Measurements from ENCODE around the gene LARP4B. TPM values are rescaled to one million over a fixed set of nuclear protein-coding genes. Genes with fewer than 3 reads are reported as not detected.

The LARP4B gene
- polyA plus RNA-seq, 1 donor from 2014 or later: 14.2 TPM

DNA sequence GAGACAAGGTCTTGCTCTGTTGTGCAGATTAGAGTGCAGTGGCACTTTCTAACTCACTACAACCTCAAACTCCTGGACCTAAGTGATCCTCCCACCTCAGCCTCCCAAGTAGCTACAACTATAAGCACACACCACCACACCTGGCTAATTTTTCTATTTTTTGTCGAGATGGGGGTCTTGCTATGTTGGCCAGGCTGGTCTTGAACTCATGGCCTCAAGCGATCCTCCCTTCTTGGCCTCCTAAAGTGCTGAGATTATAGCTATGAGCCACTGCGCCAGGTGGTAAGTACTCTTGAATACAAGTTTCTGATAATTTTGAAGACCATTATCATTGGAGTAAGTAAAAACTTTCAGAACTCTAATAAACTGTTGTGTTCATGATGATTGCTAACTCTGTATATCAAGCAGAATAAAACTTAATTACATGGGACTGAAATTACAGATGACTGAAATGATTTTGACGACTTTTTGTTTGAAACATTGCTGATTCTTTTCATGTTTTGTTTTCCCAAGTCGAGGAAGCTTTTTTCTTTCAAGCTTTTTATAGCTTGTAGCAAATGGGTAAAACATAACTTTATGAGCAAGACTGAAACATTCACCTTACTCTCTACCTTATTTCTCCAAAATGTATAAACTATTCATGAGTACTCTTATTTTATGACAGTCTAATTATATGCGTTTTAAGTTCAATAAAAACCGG, 14.6 kb downstream of the LARP4B start:
- Histone ChIP-seq H3F3A (ENCODE audit: insufficient read depth, low read length, poor library complexity, severe bottlenecking) (no peaks in the 10 kb centered on the region), H3K9me2 (ENCODE audit: insufficient read depth, low read length) (no peaks in the 10 kb centered on the region), H3K4me2 (ENCODE audit: low read length) (no peak overlapping the region), H4K20me1 (ENCODE audit: insufficient read depth) (no peaks in the 10 kb centered on the region), H3K27me3 (ENCODE audit: insufficient read depth, low read depth, low read length) (no peaks in the 10 kb centered on the region), H3K36me3 (ENCODE audit: insufficient read depth, low read length) (no peaks in the 10 kb centered on the region), H3K79me2 (replicated peaks; ENCODE audit: insufficient read depth, low read length) (peaks cover 31% of the 10 kb centered on the region), H3K9me3 (ENCODE audit: low read length) (no peaks in the 10 kb centered on the region), H3K27ac (ENCODE audit: low read length) (no peak overlapping the region), H2AFZ (ENCODE audit: low read depth, low read length) (no peak overlapping the region), H3K4me3 (ENCODE audit: low read length) (no peak overlapping the region), H3K9ac (ENCODE audit: low read length) (no peak overlapping the region)
- TF ChIP-seq, protein P1, sequence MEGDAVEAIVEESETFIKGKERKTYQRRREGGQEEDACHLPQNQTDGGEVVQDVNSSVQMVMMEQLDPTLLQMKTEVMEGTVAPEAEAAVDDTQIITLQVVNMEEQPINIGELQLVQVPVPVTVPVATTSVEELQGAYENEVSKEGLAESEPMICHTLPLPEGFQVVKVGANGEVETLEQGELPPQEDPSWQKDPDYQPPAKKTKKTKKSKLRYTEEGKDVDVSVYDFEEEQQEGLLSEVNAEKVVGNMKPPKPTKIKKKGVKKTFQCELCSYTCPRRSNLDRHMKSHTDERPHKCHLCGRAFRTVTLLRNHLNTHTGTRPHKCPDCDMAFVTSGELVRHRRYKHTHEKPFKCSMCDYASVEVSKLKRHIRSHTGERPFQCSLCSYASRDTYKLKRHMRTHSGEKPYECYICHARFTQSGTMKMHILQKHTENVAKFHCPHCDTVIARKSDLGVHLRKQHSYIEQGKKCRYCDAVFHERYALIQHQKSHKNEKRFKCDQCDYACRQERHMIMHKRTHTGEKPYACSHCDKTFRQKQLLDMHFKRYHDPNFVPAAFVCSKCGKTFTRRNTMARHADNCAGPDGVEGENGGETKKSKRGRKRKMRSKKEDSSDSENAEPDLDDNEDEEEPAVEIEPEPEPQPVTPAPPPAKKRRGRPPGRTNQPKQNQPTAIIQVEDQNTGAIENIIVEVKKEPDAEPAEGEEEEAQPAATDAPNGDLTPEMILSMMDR (IDR thresholded peaks at IDR 0.05; ENCODE audit: poor library complexity, severe bottlenecking): no peak
- no peak for TF ChIP-seq SMC3 (conservative IDR thresholded peaks at IDR 0.05; ENCODE audit: poor library complexity)
- no peak for TF ChIP-seq POLR2AphosphoS5 (IDR thresholded peaks at IDR 0.05)
- no peak for TF ChIP-seq TAF1 (IDR thresholded peaks at IDR 0.05; ENCODE audit: low read depth)
- TF ChIP-seq, protein P2, sequence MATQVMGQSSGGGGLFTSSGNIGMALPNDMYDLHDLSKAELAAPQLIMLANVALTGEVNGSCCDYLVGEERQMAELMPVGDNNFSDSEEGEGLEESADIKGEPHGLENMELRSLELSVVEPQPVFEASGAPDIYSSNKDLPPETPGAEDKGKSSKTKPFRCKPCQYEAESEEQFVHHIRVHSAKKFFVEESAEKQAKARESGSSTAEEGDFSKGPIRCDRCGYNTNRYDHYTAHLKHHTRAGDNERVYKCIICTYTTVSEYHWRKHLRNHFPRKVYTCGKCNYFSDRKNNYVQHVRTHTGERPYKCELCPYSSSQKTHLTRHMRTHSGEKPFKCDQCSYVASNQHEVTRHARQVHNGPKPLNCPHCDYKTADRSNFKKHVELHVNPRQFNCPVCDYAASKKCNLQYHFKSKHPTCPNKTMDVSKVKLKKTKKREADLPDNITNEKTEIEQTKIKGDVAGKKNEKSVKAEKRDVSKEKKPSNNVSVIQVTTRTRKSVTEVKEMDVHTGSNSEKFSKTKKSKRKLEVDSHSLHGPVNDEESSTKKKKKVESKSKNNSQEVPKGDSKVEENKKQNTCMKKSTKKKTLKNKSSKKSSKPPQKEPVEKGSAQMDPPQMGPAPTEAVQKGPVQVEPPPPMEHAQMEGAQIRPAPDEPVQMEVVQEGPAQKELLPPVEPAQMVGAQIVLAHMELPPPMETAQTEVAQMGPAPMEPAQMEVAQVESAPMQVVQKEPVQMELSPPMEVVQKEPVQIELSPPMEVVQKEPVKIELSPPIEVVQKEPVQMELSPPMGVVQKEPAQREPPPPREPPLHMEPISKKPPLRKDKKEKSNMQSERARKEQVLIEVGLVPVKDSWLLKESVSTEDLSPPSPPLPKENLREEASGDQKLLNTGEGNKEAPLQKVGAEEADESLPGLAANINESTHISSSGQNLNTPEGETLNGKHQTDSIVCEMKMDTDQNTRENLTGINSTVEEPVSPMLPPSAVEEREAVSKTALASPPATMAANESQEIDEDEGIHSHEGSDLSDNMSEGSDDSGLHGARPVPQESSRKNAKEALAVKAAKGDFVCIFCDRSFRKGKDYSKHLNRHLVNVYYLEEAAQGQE (IDR thresholded peaks at IDR 0.05; ENCODE audit: borderline replicate concordance): no peak
- no peak for TF ChIP-seq EP300 (conservative IDR thresholded peaks at IDR 0.05; ENCODE audit: poor library complexity, severe bottlenecking)

DNA sequence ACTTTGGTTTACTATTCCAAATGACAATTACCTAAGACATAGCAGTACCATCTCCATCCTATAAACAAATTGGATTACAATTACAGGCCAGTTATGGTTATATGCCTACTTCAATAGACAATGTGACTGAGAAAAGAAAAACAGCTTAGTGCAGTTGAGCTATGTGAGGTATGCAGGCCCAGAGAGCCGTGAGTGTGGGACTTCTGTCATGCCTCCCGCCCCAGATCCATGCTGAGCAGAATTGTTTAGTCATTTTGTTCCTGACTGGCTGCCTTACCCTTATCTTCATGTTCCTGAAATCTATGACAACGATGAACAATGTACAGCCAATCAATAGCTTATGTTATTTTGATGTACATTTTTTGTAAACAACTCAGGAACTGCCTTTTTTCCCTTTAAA, 21.7 kb downstream of the LARP4B start:
- TF ChIP-seq, protein P2 (IDR thresholded peaks at IDR 0.05; ENCODE audit: borderline replicate concordance): no peak
- TF ChIP-seq TAF1 (IDR thresholded peaks at IDR 0.05; ENCODE audit: low read depth): no peak
- TF ChIP-seq EP300 (conservative IDR thresholded peaks at IDR 0.05; ENCODE audit: poor library complexity, severe bottlenecking): no peak
- no peak for TF ChIP-seq MXI1 (conservative IDR thresholded peaks at IDR 0.05; ENCODE audit: poor library complexity, severe bottlenecking)
- no peak for TF ChIP-seq SMC3 (conservative IDR thresholded peaks at IDR 0.05; ENCODE audit: poor library complexity)
- TF ChIP-seq RAD21 (conservative IDR thresholded peaks at IDR 0.05): no peak
- peaks cover 20% of the 10 kb centered on the region for H3K79me2 ChIP-seq (replicated peaks; ENCODE audit: insufficient read depth, low read length)
- H3K9ac ChIP-seq (ENCODE audit: low read length): no peak overlapping the region
- H3K4me2 ChIP-seq (ENCODE audit: low read length): no peak overlapping the region
- no peaks in the 10 kb centered on the region for H3F3A ChIP-seq (ENCODE audit: insufficient read depth, low read length, poor library complexity, severe bottlenecking)
- H3K27me3 ChIP-seq (ENCODE audit: insufficient read depth, low read depth, low read length): no peaks in the 10 kb centered on the region
- H3K9me3 ChIP-seq (ENCODE audit: low read length): no peaks in the 10 kb centered on the region
- no peak overlapping the region for H3K4me3 ChIP-seq (ENCODE audit: low read length)
- no peaks in the 10 kb centered on the region for H3K36me3 ChIP-seq (ENCODE audit: insufficient read depth, low read length)
- H3K9me2 ChIP-seq (ENCODE audit: insufficient read depth, low read length): no peaks in the 10 kb centered on the region
- no peak overlapping the region for H3K27ac ChIP-seq (ENCODE audit: low read length)
- H4K20me1 ChIP-seq (ENCODE audit: insufficient read depth): no peaks in the 10 kb centered on the region
- H2AFZ ChIP-seq (ENCODE audit: low read depth, low read length): no peak overlapping the region
